Measurements from ENCODE around the gene ORAI3. TPM values are rescaled to one million over a fixed set of nuclear protein-coding genes. Genes with fewer than 3 reads are reported as not detected.
A peak's percentile ranks its signal among the peaks of the same experiment; 100 is the strongest.

Gene ORAI3
- total and polyA plus RNA-seq, 2 of the 13 experiments (the other 11 are each of a cell fraction or from before 2014, with no cell fraction given), result 11.4 to 32.0 TPM

GRCh38 chr16:30998852-30999761 lies 50.2 kb downstream of the ORAI3 start (continued):
- TF ChIP-seq MED13 (CRISPR knock-in tag; IDR thresholded peaks at IDR 0.05) (no peak), TCF7 (IDR thresholded peaks at IDR 0.05; ENCODE audit: low read depth) (peak; percentile 45; the same call in 1 of the 2 replicates), ZNF784 (CRISPR knock-in tag; IDR thresholded peaks at IDR 0.05; ENCODE audit: borderline replicate concordance) (peak; percentile 82; the same call in 1 of the 2 replicates), MED1 (CRISPR knock-in tag; IDR thresholded peaks at IDR 0.05) (peak; percentile 78; the same call in 1 of the 2 replicates), ZXDC (CRISPR knock-in tag; IDR thresholded peaks at IDR 0.05) (peak; percentile 89), FOXC1 (CRISPR knock-in tag; IDR thresholded peaks at IDR 0.05; ENCODE audit: borderline replicate concordance) (peak; percentile 54; the same call in 1 of the 2 replicates), ZNF570 (CRISPR knock-in tag; IDR thresholded peaks at IDR 0.05; ENCODE audit: borderline replicate concordance) (no peak), TARDBP (CRISPR knock-in tag; IDR thresholded peaks at IDR 0.05) (0 out of 2 replicates have a peak, but pooled peaks have one; percentile 62), KLF15 (CRISPR knock-in tag; IDR thresholded peaks at IDR 0.05; ENCODE audit: borderline replicate concordance) (no peak), TCF12 (IDR thresholded peaks at IDR 0.05) (no peak), TCF12 (CRISPR knock-in tag; IDR thresholded peaks at IDR 0.05) (peak; percentile 82; the same call in 1 of the 2 replicates), PRDM4 (CRISPR knock-in tag; IDR thresholded peaks at IDR 0.05; ENCODE audit: borderline replicate concordance) (no peak), ZFP91 (CRISPR knock-in tag; IDR thresholded peaks at IDR 0.05; ENCODE audit: borderline replicate concordance) (peak; percentile 30; the same call in 1 of the 2 replicates), ZNF138 (CRISPR knock-in tag; IDR thresholded peaks at IDR 0.05; ENCODE audit: low read depth) (no peak), SPEN (CRISPR knock-in tag; IDR thresholded peaks at IDR 0.05; ENCODE audit: low read depth) (peak; percentile 85), SKIL (CRISPR knock-in tag; IDR thresholded peaks at IDR 0.05; ENCODE audit: borderline replicate concordance) (peak; percentile 42; the same call in 1 of the 2 replicates), ZNF101 (CRISPR knock-in tag; IDR thresholded peaks at IDR 0.05; ENCODE audit: borderline replicate concordance, low read depth) (no peak)
